DMS114 treated with DMSO at 0.1 percent for 48 hours (cell line): ENCODE data around the gene NPHP4.
A peak's percentile ranks its signal among the peaks of the same experiment; 100 is the strongest.

Experiments used
- DNase-seq: peaks from one replicate; lab custom pipeline; 2025; ENCODE audit not compliant: unreplicated experiment; lab: John Stamatoyannopoulos, UW

NPHP4 gene

GRCh38 chr1:5992026-5992813, at the start of gene NPHP4:
NPHP4 (minus strand) TSS chr1:5992425; CDS start chr1:5986289, 6,136 bp downstream.
- DNase-seq = peak; percentile 98

DNA sequence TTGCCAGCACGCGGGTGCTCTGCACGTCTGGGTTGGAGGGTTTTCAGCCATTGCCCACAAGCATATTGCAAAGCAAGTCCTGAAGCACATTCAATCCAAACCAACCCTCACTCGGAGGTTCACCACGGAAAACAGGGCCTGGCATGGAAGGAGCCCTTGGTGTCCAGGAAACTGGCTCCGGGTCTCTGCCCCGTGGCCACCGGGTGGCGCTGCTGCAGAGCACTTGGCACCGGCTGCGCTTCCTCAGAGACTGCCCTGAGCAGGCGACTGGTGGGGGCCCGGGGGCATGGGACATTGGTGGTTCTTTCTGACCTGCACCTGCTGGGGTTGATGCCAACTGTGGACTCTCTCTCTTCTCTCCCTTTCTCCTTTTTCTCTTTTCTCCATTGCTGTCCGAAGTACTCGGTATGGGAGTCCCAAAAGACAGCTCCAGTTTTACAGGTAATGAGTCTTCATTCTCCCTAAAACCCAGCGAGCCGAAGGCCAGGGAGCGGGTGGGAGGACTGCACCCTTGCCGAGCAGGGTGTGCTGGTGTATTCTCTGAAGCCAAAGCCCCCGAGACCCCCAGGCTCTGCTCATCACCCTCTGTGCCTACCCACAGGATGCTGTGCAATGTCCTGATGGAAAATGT, 49.3 kb upstream of the NPHP4 start:
- no peak for DNase-seq

GRCh38 chr1:6040861-6041415, 48.7 kb upstream of the NPHP4 start:
- no peak for DNase-seq

DNA sequence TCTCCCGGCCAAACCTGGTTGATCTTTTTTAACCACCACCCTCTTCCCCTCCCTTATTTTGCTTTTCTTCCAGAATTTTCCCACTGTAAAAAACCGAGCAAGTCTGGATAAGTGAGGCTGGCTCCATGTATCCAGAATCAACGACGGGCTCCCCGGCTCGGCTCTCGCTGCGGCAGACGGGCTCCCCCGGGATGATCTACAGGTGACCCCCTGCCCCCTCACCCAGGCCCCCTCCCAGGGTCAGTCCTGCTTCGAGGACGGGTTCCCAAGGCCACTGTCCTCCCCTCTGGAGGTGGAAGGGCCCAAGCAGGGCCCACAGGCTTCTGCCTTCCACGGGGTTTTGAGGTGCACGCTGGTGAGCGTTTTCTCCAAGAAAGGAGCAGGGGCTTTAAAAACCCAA, 48.2 kb upstream of the NPHP4 start:
- no peak for DNase-seq

GRCh38 chr1:6039031-6039430, 46.8 kb upstream of the NPHP4 start:
- no peak for DNase-seq

- DNase-seq = no peak
Observed at GRCh38 chr1:6038603-6039002, 46.4 kb upstream of the NPHP4 start.

DNA sequence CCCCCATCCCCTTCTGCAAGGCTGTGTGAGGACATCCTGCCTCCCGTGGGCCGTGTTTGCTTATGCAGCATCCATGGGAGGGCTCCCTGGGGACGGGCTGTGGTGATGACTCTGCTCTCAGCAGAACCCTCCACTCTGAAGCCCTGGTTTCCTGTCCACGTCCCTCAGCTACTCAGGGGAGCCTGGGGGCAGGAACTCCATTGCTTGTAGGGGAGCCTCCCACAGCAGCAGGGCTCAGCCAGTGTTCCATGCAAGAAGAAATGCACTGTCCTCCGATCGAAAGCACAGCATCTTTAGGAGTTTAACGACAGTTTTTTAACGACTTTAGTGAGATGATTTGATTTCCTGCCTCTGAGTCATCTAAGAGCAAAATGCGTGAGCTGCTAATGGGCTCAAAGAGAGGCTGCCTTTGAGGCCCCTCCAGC, 45.1 kb upstream of the NPHP4 start:
- DNase-seq = no peak

- DNase-seq = no peak
Observed at GRCh38 chr1:6035719-6036118, 43.5 kb upstream of the NPHP4 start.

DNA sequence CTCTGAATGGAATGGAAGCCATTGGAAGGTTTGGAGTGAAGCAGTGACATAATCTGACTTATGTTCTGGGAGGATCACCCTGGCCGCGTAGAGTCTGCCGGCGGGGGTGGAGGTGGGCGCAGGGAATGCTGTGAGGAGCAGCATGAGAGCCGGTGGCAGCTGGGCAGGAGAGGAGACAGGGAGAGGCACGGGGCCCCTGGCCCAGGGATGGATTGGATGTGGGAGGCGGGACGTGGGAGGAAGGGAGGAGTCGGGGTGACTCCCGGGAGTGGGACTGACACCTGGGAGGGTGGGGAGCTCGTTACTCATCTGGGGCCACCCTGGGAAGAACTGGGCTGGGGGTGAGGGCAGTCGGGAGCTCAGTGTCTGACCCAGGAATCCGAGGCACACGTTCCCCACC, 43.1 kb upstream of the NPHP4 start:
- no peak for DNase-seq

GRCh38 chr1:6034750-6035096, 42.5 kb upstream of the NPHP4 start:
- no peak for DNase-seq

GRCh38 chr1:6033986-6034749, 41.9 kb upstream of the NPHP4 start:
- no peak for DNase-seq

GRCh38 chr1:6033124-6033523, 40.9 kb upstream of the NPHP4 start:
- DNase-seq = no peak

GRCh38 chr1:6030547-6031261, 38.5 kb upstream of the NPHP4 start:
- no peak for DNase-seq

DNA sequence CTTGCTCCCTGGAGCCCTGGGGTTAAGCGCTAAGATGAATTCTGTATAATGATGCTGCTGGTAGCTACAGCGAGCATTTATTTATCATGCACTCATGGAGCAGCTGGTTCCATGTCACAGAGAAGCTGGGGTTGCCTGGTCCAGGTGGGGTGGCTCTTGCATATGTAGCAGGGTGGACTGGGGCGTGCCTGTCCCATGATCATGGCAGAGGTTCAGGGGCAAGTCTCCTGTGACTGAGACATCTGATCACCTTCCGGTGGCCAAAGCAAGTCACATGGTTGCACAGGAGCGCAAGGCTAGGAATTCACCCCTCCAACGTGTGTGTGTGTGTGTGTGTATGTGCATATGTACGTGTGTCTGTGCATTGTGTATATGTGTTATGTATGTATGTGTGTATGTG, 37.9 kb upstream of the NPHP4 start:
- DNase-seq = no peak

DNA sequence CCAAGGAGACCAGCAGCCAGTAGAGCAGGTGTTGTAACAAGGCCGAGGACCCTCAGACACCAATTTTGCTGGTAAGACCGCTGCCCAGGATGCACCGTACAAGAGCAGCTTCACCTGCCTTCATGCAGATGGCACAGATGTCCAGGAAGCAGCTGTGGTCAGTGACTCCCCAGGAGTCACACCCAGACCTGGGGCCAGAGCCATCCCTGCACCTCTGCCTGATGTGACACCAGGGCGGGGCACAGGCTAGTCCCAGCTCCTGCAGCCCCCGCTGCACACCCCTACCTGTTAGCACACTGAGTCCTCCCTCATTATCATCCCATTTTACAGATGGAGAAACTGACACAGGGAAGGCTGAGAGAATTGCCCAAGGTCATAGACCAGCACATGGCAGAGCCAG, 37.1 kb upstream of the NPHP4 start:
- no peak for DNase-seq

GRCh38 chr1:6028042-6028850, 36.0 kb upstream of the NPHP4 start:
- no peak for DNase-seq

GRCh38 chr1:6027591-6027990, 35.4 kb upstream of the NPHP4 start:
- DNase-seq = no peak

DNA sequence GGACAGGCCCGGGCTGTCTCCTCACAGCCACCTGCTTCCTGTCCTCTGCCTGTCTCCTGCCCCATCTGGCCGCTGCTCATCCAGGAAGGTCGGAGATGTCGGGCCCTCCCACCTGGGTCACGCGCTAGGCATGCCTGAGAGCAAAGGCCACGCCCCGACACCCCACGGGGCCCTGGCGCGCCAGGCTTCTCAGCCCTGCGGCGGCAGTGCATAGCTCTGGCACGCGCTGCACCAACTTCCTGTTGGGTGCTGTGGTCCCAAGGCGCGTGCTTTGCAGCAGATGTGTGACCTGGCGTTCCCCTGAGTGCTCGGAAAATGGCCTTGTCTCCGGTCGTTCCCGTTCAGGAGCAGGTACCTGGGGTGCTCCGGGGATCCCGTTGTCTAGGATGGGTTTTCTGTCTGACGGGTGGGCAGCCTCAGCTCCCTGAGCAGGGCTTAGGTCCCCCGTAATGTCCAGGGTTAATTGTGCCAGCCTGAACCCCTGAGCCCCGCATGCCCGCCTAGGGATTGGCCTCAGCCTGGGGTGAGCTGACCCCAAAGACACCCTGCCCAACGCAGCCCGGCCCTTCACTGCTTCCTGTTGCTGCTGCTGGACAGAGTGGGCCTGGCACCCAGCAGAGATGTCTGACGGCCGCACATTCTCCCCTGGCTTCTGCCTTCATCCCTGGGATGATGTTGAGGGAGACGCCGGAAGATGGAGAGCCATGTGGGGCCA, 34.0 kb upstream of the NPHP4 start:
- no peak for DNase-seq

GRCh38 chr1:6025269-6026094, 33.3 kb upstream of the NPHP4 start:
- DNase-seq = no peak
